Type B pancreatic cell (in vitro differentiated cells): Measurements from ENCODE around the gene FAM181A. TPM values are rescaled to one million over a fixed set of nuclear protein-coding genes. Genes with fewer than 3 reads are reported as not detected.

ENCODE experiments used
- DNase-seq: peaks from one replicate; pipeline ENCODE4 v3.0.0; 2021; ENCODE audit warnings: mixed read lengths; ENCODE audit not compliant: unreplicated experiment; ENCODE audit errors: extremely low spot score
- H3K27ac Mint-ChIP-seq: 2 replicates; pipeline ENCODE4 v1.8.0; 2021; ENCODE audit warnings: mild to moderate bottlenecking, mixed read lengths
- H3K27me3 Mint-ChIP-seq: 2 replicates; pipeline ENCODE4 v1.8.0; 2021; ENCODE audit warnings: mixed read lengths
- H3K36me3 Mint-ChIP-seq: 2 replicates; pipeline ENCODE4 v1.8.0; 2021; ENCODE audit warnings: mixed read lengths
- H3K4me1 Mint-ChIP-seq: one replicate; pipeline ENCODE4 v1.8.0; 2021; ENCODE audit warnings: mixed read lengths; ENCODE audit not compliant: unreplicated experiment
- H3K4me3 Mint-ChIP-seq: 2 replicates; pipeline ENCODE4 v1.8.0; 2021; ENCODE audit warnings: mild to moderate bottlenecking, mixed read lengths
- H3K9me3 Mint-ChIP-seq: 2 replicates; pipeline ENCODE4 v1.8.0; 2021; ENCODE audit warnings: mixed read lengths
- microRNA-seq: library from miRNA; unstranded; fragments of <30 nt; microRNA quantifications from one replicate; pipeline ENCODE4, GENCODE V29; 2020
- total RNA-seq: library from RNA; stranded (reverse); gene quantifications from 2 replicates; pipeline ENCODE4 v1.2.1, GENCODE V29; 2021; ENCODE audit warnings: low replicate concordance
- TF ChIP-seq, protein P1 (sequence below): fragments of 200-600 bp; sonication (generic); conservative IDR thresholded peaks from 2 replicates; pipeline ENCODE4 v1.5.0; 2021; ENCODE audit warnings: antibody characterized with exemption, mild to moderate bottlenecking

FAM181A gene
- total RNA-seq, 1 donor from 2014 or later, result 1.2 TPM

DNA sequence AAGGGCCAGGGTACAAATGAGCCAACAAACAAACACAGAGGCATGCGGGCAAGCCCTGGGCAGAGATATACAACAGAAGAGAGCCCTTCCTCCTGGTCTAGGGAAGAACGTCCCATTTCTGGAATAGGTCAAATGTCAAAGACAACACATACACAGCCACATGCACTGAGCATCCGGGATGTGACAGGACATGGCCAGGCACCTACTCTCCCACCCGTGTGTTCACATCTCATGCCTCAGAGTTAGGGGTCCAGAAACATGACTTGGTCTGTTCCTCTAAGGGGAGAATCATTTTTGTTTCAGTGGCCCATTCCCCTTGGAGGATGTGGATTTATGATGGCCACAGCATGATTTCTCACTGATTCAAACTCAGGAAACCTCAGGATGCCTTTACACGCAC is 50.0 kb downstream of the FAM181A start:
- Mint-ChIP-seq H3K27me3 (peaks cover 12% of the 10 kb centered on the region), H3K27ac (no peak overlapping the region), H3K36me3 (no peaks in the 10 kb centered on the region), H3K9me3 (no peaks in the 10 kb centered on the region), H3K4me3 (no peak overlapping the region), H3K4me1 (peaks cover 8% of the 10 kb centered on the region)
- DNase-seq, result no peak
- TF ChIP-seq, protein P1, sequence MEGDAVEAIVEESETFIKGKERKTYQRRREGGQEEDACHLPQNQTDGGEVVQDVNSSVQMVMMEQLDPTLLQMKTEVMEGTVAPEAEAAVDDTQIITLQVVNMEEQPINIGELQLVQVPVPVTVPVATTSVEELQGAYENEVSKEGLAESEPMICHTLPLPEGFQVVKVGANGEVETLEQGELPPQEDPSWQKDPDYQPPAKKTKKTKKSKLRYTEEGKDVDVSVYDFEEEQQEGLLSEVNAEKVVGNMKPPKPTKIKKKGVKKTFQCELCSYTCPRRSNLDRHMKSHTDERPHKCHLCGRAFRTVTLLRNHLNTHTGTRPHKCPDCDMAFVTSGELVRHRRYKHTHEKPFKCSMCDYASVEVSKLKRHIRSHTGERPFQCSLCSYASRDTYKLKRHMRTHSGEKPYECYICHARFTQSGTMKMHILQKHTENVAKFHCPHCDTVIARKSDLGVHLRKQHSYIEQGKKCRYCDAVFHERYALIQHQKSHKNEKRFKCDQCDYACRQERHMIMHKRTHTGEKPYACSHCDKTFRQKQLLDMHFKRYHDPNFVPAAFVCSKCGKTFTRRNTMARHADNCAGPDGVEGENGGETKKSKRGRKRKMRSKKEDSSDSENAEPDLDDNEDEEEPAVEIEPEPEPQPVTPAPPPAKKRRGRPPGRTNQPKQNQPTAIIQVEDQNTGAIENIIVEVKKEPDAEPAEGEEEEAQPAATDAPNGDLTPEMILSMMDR, result no peak

DNA sequence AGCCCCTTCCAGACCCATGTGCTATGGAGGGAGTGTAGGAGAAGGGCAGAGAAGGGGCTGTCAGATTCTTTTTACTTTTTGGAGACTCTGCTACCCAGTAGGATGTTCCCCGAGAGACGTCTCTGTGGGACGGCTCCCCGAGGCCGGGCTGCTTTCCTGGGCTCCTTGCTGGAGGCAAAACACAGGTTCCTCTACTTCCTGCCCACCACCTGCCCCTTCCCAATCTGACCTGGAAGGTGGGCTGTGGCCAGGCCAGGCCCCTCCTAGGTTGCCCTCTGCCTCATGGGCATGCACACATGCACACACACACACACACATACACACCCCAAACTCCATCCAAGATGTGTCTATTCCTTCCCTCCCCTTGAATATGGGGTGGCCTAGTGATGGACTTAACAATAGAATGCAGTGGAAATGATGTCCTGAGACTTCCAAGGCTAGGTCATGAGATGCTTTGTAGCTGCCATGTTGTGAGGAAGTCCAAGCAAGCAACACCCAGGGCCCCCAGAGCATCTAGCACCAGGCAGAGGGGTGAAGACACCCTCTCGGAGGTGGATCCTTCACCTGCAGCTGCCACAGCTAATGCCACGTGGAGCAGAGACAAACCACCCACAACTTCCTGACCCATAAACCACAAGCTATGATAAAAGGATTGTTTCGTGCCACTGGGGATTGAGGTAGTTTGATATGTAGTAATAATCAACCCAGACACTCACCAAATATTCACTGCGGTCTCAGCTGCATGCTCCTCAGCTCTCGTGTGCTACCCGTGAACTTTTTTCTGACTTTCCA is 50.8 kb downstream of the FAM181A start:
- Mint-ChIP-seq H3K9me3 (no peaks in the 10 kb centered on the region), H3K27me3 (peaks cover 10% of the 10 kb centered on the region), H3K4me3 (no peak overlapping the region), H3K27ac (no peak overlapping the region), H3K4me1 (peaks cover 8% of the 10 kb centered on the region), H3K36me3 (no peaks in the 10 kb centered on the region)
- DNase-seq, result no peak
- TF ChIP-seq, protein P1, result no peak

- H3K4me3 Mint-ChIP-seq, result no peak overlapping the region
- H3K27me3 Mint-ChIP-seq, result peaks cover 10% of the 10 kb centered on the region
- peaks cover 8% of the 10 kb centered on the region for H3K4me1 Mint-ChIP-seq
- no peak for DNase-seq
- H3K27ac Mint-ChIP-seq, result no peak overlapping the region
- TF ChIP-seq, protein P1, result no peak
- H3K9me3 Mint-ChIP-seq, result no peaks in the 10 kb centered on the region
- H3K36me3 Mint-ChIP-seq, result no peaks in the 10 kb centered on the region
These were observed 51.6 kb downstream of the FAM181A start for GRCh38 chr14:93978735-93979134.

Small RNA genes within 50 kb of the gene (microRNA-seq; reads per million reads assigned to microRNA genes)
- not detected for gene MIR4506

Other genes starting within 250 kb of the FAM181A start
- gene PRIMA1, start 138.9 kb upstream of the FAM181A start, total RNA-seq, result 0.90 and 1.7 TPM in 2 replicates
- 0.21 and 0.60 TPM in 2 replicates for gene ASB2, start 49.2 kb downstream of the FAM181A start, total RNA-seq
- not detected in 2 replicates for gene CCDC197, start 70.0 kb downstream of the FAM181A start, total RNA-seq
- gene OTUB2, start 99.0 kb downstream of the FAM181A start, total RNA-seq, result 2.6 and 3.0 TPM in 2 replicates
- 127 and 156 TPM in 2 replicates for gene DDX24, start 153.9 kb downstream of the FAM181A start, total RNA-seq
- gene IFI27L1, start 154.0 kb downstream of the FAM181A start, total RNA-seq, result 15.6 and 36.8 TPM in 2 replicates
- 12.6 and 15.5 TPM in 2 replicates for gene IFI27, start 183.4 kb downstream of the FAM181A start, total RNA-seq
- 14.8 and 28.2 TPM in 2 replicates for gene IFI27L2, start 202.3 kb downstream of the FAM181A start, total RNA-seq
- 1.3 and 1.9 TPM in 2 replicates for gene PPP4R4, start 247.0 kb downstream of the FAM181A start, total RNA-seq